Measurements from ENCODE around the gene VKORC1.

VKORC1 gene

GRCh38 chr16:31042866-31043265 lies 51.7 kb downstream of the VKORC1 start:
- Histone ChIP-seq H3K36me3 (ENCODE audit: control insufficient read depth in 2 of 2, insufficient read depth in 2 of 2, low read length in 2 of 2) (peaks cover 25 to 26% of the 10 kb centered on the region in 2 donors), H3K27ac (ENCODE audit: low read depth in 2 of 2, low read length in 2 of 2) (no peak overlapping the region), H3K9me3 (ENCODE audit: control insufficient read depth in 2 of 2, low read length in 2 of 2) (no peaks in the 10 kb centered on the region), H3K4me1 (ENCODE audit: control insufficient read depth in 2 of 2, insufficient read depth in 2 of 2, low read length in 2 of 2) (no peaks in the 10 kb centered on the region), H3K9ac (ENCODE audit: low read depth in 1 of 2, low read length in 2 of 2) (no peak overlapping the region), H3K4me3 (ENCODE audit: low read length in 2 of 2) (no peak overlapping the region), H3K27me3 (ENCODE audit: control insufficient read depth in 2 of 2, insufficient read depth in 2 of 2, low read length in 2 of 2) (no peaks in the 10 kb centered on the region)

All from mucosa of rectum (tissue), 2 donors.